ENCODE measurements around the gene DTX3L.

The DTX3L gene

GRCh38 chr3:122608916-122609315 lies 44.8 kb downstream of the DTX3L start:
- DNase-seq, result no peak

DNA sequence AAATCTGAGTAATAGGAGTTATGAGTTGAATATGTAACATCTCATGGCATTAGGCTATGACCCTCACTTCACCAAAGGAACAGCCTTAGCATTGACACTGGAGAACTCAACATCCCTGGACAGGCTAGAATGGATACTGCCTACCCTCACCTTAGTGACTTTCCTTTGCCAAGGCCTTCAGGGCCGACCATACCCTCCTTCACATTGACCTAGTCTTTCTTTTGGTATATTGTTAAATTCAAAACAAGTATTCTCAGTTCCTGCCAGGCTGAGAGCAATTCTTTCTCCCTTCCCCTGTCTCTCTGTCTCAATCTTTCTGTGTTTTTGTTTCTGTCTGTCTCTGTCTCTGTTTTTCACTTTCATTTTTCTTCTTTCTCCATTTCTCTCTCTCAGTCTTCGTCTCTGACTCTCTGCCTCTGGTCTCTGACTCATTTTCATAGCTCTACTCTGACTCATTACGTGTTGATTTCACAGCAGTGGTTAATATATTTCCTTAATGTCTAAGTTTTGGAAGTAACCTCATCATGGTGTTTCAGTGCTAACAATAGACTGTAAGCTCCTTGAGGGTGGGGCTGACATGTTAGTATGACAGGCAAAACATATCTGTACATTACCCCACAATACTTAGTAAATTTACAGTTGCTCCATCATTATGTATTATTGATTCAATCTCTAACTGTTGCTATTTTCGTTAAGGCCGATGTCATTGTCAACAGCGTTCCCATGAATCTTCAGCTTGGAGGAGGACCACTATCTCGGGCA lies 45.8 kb downstream of the DTX3L start:
- DNase-seq, result no peak

DNA sequence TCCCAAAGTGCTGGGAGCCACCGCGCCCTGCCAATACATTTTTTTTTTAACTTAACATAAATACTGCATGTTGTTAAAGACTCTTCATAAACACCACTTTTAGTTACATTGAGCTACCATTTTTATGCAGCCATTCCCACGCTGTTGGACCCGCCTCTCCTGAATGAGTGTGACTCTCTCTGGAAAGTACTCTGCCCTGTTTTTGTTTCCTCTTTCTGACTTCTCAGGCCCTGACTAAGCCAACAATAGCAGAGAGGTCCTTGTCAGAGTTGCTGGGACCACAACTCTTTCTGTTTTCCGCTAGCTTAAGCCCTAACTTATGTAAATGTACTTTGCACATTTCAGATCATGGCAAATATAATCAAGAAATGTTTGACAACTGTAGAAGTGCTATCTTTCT lies 48.6 kb downstream of the DTX3L start:
- no peak for DNase-seq

DNA sequence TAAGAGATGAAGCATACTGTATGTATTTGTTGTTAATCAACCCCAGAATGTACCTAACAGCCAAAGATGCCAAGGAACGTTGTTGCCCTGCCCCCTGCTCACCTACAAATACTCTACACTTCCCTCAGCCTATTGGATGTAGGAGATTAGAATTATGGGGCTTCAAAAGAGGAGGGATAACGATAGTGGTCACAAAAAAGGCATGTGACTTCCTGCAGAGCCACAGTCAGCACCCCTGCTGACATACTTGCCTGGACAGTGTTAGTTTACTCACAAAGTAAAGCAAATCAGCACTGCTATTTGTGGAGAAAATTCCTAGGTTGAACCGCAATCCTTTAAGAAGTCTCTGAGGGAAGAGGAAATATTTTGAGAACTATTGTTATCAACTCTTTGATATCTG lies 51.2 kb downstream of the DTX3L start:
- no peak for DNase-seq

DNA sequence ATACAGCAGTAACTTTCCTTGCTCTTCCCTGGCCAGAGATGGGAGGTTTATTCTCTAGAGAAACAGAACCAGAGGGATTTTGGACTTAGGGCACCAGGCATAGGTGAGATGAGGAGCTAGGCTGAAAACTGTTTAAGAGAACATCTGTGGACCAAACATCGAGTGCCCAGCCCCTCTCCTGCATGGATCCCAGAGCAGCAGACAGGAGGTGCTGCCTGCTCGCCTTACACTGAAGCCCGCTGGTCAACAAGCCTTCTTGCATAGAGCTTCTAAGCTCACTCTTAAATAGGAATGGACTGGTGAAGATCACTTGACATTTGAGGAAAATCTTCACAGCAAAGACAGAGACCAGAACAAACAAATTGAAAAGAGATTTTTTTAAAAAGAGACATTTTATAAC lies 54.5 kb downstream of the DTX3L start:
- no peak for DNase-seq

GRCh38 chr3:122619040-122619439 lies 54.9 kb downstream of the DTX3L start:
- DNase-seq, result no peak

- DNase-seq, result no peak
These were observed 56.3 kb downstream of the DTX3L start for GRCh38 chr3:122620399-122620798.

DNA sequence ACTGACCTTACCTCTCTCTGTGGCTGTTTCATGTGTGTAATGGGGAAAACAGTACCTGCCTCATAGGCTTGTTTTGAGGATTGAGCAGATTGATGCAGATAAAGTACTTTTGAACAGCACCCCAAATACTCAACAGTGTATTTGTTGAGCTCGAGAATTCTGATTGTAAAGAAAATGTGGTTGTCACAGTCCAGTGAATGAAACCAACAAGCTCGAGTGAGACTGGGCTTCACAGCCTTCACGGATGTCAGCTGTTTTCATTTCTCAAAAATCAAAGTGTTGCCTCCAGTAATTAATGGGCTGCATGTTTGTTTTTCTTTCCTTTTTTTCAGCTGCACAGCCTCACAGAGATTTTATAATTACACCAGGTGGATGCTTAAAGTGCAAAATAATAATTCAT lies 57.0 kb downstream of the DTX3L start:
- DNase-seq, result no peak

DNA sequence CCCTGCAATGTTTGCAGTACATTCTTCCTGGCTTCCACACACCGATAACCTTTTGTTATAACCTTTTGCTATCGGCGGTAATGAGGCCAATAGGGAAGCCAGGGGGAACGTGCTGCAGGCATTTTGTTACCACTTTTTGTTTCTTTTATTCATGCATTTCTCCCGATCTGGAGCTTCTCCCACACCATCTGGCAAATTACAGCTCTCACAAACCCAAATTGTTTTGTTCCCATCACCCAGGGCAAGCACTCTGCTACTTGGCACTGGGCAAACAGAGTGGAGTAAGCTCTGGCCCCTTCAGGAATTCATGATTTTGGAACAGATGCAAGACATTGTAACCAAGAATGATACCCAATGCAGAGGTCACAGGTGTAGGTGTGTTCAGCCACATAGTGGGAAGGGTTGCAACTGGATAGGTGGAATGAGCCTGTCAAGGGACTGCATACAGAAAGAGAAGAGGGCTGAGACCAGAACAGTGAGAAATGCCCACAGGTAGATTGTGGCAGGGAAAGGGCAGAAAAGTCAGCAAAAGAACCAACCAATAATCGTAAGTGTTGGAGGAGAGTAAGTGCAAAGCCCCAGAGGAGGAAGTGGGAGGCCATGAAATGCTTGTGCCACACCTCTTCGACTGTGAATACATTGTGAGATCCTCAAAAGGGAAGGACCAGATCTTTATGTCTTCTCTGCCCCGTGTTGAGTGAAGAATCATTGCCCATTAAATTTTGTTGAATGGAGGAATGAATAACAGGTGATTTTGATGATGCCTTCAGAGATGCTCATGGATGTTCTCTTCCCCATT lies 59.1 kb downstream of the DTX3L start:
- no peak for DNase-seq
